ENCODE data around the gene ZNF653. TPM values are rescaled to one million over a fixed set of nuclear protein-coding genes. Genes with fewer than 3 reads are reported as not detected.
"Not testable (repeated sequence)": the region's sequence is repeated elsewhere in the genome, so short reads cannot be mapped to it uniquely, and the experiment has no call there.

The ZNF653 gene
- total and polyA plus RNA-seq, 12 donors = 2.3 to 7.8 (median 4.2) TPM

- H3K4me1 ChIP-seq = peaks cover 0 to 20% (median 16%) of the 10 kb centered on the region in 9 donors
- TF ChIP-seq, protein P1, sequence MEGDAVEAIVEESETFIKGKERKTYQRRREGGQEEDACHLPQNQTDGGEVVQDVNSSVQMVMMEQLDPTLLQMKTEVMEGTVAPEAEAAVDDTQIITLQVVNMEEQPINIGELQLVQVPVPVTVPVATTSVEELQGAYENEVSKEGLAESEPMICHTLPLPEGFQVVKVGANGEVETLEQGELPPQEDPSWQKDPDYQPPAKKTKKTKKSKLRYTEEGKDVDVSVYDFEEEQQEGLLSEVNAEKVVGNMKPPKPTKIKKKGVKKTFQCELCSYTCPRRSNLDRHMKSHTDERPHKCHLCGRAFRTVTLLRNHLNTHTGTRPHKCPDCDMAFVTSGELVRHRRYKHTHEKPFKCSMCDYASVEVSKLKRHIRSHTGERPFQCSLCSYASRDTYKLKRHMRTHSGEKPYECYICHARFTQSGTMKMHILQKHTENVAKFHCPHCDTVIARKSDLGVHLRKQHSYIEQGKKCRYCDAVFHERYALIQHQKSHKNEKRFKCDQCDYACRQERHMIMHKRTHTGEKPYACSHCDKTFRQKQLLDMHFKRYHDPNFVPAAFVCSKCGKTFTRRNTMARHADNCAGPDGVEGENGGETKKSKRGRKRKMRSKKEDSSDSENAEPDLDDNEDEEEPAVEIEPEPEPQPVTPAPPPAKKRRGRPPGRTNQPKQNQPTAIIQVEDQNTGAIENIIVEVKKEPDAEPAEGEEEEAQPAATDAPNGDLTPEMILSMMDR (IDR thresholded peaks at IDR 0.05) = no peak
- intact Hi-C loops (cut with DNase I) = no loop called here
- no peak for DNase-seq
- 80 to 82% methylated on average over 8 of the region's 8 CpGs for WGBS, 2 donors
- no peaks in the 10 kb centered on the region for H3K36me3 ChIP-seq
- no peak overlapping the region for H3K27ac ChIP-seq
- ATAC-seq = no peak
- no peaks in the 10 kb centered on the region for H3K9me3 ChIP-seq
- H3K4me3 ChIP-seq = no peak overlapping the region
- peaks cover 0 to 34% (median 19%) of the 10 kb centered on the region in 7 donors for H3K27me3 ChIP-seq
Measured at GRCh38 chr19:11475861-11476260, 29.8 kb downstream of the ZNF653 start.

DNA sequence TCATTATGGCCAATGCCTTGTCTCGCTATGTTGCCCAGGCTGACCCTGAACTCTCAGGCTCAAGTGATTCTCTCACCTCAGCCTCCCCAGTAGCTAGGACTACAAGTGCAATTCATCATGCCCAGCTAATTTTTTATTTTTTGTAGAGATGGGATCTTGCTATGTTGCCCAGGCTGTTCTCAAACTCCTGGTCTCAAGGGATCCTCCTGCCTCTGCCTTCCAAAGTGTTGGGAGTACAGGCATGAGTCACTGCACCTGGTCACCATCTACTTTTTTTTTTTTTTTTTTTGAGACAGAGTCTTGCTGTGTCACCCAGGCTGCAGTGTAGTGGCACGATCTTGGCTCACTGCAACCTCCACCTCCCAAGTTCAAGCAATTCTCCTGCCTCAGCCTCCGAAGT, 30.3 kb downstream of the ZNF653 start:
- DNase-seq; H3K4me3 ChIP-seq; H3K36me3 ChIP-seq; ATAC-seq; H3K9me3 ChIP-seq; H3K27ac ChIP-seq; intact Hi-C loops (cut with DNase I): not testable (repeated sequence)
- peaks cover 0 to 17% (median 11%) of the 10 kb centered on the region in 9 donors for H3K4me1 ChIP-seq
- 86 to 96% methylated on average over 3 of the region's 3 CpGs for WGBS, 2 donors
- H3K27me3 ChIP-seq = peaks cover 0 to 28% (median 13%) of the 10 kb centered on the region in 7 donors

DNA sequence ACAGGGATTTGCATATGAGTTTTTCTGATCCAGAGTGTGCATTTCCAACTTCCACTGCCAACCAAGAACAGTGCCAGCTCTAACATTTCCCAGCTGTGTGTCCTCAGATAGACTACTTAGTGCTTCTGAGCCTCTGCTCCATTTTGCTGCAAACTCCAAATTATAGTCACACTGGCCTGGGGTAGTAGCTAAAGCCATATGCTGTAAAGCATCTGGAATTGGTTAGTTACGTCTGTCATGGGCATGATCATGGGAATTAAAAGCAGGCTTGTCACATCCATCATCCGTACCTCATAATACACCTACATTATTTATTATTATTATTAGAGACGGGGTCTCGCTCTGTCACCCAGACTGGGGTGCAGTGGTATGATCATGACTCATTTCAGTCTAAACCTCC, 31.9 kb downstream of the ZNF653 start:
- Histone ChIP-seq H3K4me3 (no peak overlapping the region), H3K4me1 (peaks cover 0 to under 1% (median 0%) of the 10 kb centered on the region in 9 donors), H3K9me3 (no peaks in the 10 kb centered on the region), H3K27me3 (peaks cover 0 to 12% (median 0%) of the 10 kb centered on the region in 7 donors), H3K27ac (no peak overlapping the region), H3K36me3 (no peaks in the 10 kb centered on the region)
- intact Hi-C loops (cut with DNase I) = no loop called here
- DNase-seq (no peak), ATAC-seq (no peak)
- TF ChIP-seq, protein P1 (IDR thresholded peaks at IDR 0.05) = no peak
- WGBS, 2 donors = 88 to 90% methylated on average over 4 of the region's 4 CpGs

DNA sequence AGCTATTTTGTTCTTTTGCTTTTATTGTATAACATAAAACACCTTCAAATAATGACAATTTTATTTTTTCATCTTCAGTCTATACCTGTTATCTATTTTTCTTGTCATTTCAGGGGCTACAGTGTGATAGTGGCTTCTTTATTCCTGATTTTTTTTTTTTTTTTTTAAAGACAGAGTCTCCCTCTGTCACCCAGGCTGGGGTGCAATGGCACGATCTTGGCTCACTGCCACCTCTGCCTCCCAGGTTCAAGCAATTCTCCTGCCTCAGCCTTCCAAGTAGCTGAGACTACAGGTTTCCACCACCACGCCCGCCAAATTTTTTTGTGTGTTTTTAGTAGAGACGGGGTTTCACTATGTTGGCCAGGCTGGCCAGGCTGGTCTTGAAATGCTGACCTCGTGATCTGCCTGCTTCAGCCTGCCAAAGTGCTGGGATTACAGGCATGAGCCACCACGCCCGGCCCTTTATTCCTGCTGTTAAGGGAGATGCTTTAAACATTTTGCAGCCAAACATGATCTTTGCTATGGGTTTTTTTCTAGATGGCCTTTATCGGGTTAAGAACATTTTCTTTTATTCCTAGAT, 37.3 kb downstream of the ZNF653 start:
- H3K27me3 ChIP-seq; H3K4me1 ChIP-seq; H3K27ac ChIP-seq; H3K9me3 ChIP-seq; H3K36me3 ChIP-seq; H3K4me3 ChIP-seq; DNase-seq; ATAC-seq; intact Hi-C loops (cut with DNase I): not testable (repeated sequence)
- 71 to 73% methylated on average over 8 of the region's 8 CpGs for WGBS, 2 donors

DNA sequence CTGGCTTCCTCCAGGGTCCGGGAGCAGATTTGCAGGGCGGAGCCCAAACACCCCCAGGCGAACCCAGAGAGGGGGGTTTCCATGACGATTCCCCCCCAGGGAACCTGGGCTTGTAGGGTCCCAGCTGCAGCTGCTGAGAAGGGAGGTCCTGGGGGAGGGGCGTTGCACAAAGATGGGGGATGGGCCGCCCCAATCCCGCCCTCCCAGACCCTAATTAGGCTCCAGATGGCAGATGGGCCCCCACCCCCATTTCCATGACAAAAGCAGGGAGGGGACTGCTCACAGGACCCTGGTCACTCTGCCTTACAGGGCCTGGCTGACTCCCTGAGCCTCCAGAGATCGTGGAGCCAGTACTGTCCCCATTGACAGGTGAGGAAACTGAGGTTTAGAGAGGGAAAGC, 40.0 kb downstream of the ZNF653 start:
- peaks cover 0 to 5% (median 0%) of the 10 kb centered on the region in 7 donors for H3K27me3 ChIP-seq
- H3K9me3 ChIP-seq = no peaks in the 10 kb centered on the region
- H3K27ac ChIP-seq = no peak overlapping the region
- H3K36me3 ChIP-seq = no peaks in the 10 kb centered on the region
- H3K4me3 ChIP-seq = no peak overlapping the region
- DNase-seq (no peak), ATAC-seq (no peak)
- TF ChIP-seq, protein P1 (IDR thresholded peaks at IDR 0.05) = no peak
- no peaks in the 10 kb centered on the region for H3K4me1 ChIP-seq
- 40 to 42% methylated on average over 8 of the region's 8 CpGs for WGBS, 2 donors
- intact Hi-C loops (cut with DNase I) = no loop called here
